Left renal pelvis (tissue), 4 donors: Measurements from ENCODE around the gene SREBF2. TPM values are rescaled to one million over a fixed set of nuclear protein-coding genes. Genes with fewer than 3 reads are reported as not detected.
"Not testable (repeated sequence)": the region's sequence is repeated elsewhere in the genome, so short reads cannot be mapped to it uniquely, and the experiment has no call there.

Experiments
- DNase-seq, 4 donors: peaks; one replicate each; pipeline ENCODE4 v3.0.0-alpha.2; 2013; ENCODE audit warnings: low read depth in 4 of 4, low spot score in 3 of 4
- polyA plus RNA-seq, 4 donors: library from polyadenylated mRNA; unstranded; fragments of 120-200 nt; gene quantifications; one replicate each; pipeline ENCODE4 v1.2.1, GENCODE V29; 2013; ENCODE audit not compliant: insufficient read length in 4 of 4

Gene SREBF2
- polyA plus RNA-seq, 4 donors, result 76.0 to 99.1 (median 93.9) TPM

DNA sequence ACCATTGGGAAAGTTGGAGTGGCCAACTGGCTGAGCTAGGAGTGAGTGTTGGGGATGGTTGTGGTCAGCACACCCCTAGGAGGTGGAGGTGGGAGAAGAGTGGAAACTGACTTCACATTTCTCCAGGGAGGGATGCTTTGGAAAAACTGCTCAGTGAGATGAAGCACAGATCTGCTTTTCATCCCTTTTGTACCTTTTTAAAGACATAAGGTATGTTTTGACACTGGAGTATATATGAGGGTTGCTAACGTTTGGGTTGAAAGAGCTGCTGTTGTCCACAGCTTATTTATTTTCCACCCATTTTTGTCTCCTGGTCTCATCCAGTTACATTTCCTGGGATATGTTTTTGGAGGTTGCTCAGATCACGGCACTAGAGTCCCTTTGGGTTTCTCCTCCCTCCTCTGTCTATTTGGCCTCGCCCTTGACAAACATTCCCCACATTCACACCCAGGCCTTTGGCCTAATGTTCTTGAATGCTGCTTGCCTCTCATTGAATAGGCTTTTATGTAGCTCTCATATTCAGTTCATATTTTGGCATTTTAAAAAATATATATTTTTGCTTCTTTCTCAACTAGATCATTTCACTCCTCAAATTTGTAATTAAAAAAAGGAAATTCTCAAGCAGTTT is 8.3 kb downstream of the SREBF2 start:
- no peak for DNase-seq

DNA sequence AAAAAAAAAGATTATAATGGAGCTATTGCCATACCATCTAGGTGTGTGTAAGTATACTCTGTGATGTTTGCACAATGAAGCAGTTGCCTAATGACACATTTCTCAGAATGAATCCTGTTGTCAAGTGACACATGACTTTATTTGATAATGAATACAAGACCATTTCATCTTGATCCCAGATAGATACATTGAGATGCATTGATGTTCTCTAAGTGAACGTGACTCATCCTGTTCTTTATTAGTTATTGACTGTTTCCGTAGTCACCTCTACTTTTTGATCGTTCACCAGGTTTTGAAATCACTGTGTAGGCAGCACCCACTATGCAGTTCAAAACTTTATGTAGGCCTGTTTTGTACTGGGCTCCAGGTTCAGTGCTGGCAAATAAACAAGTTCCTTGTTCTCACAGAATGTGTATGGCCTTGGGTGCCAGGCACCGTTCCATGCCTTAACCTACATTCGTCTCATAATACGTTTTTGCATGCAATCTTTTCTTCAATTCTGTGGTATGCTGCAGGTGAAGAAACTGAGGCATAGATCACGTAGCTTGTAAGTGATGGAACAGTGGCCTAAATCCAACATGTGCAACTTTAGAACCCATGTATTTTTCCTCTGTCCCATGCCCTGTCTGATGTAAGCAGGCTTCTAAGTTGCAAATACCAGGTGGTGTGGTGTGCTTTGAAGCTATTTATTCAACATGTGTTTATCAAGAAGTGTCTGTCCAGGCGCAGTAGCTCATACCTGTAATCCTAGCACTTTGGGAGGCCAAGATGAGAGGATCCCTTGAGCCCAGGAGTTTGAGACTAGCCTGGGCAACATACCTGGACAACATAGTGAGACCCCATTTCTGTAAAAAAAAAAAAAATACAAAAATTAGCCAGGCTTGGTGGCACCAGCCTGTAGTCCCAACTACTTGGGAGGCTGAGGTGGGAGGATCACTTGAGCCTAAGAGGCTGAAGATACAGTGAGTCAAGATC is 10.4 kb downstream of the SREBF2 start:
- DNase-seq, result no peak

DNA sequence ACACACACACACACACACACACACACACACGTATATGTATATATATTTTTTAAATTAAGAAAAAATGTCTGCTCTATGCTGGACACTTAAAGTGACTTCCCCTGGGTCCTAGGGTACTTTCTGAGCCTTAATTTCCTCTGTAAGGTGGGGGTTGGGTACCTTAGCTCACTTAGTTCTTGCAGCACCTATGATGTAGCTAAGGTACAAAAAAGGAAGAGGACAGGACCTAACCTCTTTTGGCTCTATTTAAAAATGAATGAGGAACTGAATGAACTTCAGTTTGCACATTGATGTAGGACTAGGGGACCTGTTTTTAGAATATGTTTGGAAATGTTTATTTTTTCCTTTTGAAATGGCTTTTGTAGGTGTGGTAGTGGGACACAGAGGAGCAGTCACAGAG is 11.1 kb downstream of the SREBF2 start:
- DNase-seq, result no peak

GRCh38 chr22:41844513-41844912 is 11.6 kb downstream of the SREBF2 start:
- DNase-seq, result no peak

GRCh38 chr22:41845380-41846267 is 12.7 kb downstream of the SREBF2 start:
- DNase-seq, result no peak

DNA sequence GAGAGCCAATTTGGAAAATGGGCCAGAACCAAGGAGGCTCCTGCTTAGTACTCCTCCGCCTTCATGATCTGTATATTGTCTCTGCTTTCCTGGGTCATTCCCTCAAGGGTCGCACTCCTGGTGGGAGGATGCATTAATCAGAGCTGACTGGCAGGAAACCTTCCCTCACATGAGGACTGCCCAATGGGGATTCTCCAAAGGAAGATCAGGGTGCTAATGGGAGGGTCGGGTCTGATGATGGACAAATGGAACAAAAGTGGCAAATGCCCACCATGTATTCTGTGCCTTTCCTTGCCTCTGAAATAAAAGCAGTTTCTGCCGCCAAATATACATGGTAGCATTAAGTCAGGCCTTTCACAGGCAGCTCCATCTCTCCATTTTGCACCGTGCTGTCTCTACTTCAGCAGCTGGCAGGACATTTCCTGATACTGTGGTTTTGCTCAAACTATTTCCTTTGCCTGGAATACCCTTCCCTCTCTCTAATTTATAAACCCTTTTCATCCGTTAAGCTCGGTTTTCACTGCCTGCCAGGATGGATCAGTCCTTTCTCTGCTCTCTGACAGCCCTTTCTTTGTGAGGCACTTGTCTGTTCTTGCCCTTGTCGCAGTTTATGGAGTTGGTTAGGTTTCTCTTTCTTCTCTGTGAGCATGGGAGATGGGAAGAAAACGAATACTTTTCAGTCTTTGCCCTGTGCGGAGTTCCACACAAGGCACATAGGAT is 13.5 kb downstream of the SREBF2 start:
- no peak for DNase-seq

DNA sequence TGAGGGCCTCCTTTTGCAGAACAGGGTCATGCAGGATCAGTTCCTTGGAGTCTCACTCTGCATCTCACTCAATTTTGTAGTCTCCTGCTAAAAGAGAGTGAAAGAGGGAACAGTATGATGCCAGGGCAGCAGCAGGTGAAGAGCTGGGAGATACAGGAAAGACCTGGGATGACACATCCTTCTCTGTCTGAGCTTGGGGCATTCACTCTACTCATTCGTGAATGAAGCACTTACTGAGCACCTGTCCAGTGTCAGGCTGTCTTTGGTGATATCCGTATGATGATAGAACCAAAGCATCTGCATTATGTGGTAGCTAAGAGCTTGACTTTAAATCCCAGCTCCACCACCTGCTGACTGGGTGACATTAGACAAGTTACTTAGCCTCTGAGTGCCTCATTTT is 14.4 kb downstream of the SREBF2 start:
- DNase-seq, result no peak

GRCh38 chr22:41848468-41848867 is 15.6 kb downstream of the SREBF2 start:
- no peak for DNase-seq

GRCh38 chr22:41856469-41856868 is 23.6 kb downstream of the SREBF2 start:
- DNase-seq, result no peak

GRCh38 chr22:41857155-41857859 is 24.4 kb downstream of the SREBF2 start:
- peak in 1 of 4 donors; percentile 27 for DNase-seq

- no peak for DNase-seq
Observed at GRCh38 chr22:41857860-41858199, 24.9 kb downstream of the SREBF2 start.

DNA sequence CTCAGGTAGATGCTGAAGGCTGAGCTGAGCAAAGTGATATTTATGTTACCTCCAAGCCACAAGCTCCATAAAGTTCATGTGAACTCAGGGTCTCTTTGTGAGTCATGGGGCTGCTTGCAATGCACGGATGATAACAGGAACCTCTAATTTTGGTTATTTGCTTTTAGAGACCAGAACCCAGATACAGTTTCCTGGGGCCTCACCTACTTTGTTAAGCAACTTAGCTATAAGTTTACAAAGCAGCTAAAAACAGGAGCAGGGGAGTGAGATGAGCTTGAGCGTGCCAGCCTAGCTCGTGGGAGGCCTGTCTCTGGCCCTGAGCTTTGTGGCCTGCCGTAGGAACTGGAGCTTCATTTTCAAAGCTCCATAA is 29.2 kb downstream of the SREBF2 start:
- DNase-seq, result peak in 1 of 4 donors; percentile 36

DNA sequence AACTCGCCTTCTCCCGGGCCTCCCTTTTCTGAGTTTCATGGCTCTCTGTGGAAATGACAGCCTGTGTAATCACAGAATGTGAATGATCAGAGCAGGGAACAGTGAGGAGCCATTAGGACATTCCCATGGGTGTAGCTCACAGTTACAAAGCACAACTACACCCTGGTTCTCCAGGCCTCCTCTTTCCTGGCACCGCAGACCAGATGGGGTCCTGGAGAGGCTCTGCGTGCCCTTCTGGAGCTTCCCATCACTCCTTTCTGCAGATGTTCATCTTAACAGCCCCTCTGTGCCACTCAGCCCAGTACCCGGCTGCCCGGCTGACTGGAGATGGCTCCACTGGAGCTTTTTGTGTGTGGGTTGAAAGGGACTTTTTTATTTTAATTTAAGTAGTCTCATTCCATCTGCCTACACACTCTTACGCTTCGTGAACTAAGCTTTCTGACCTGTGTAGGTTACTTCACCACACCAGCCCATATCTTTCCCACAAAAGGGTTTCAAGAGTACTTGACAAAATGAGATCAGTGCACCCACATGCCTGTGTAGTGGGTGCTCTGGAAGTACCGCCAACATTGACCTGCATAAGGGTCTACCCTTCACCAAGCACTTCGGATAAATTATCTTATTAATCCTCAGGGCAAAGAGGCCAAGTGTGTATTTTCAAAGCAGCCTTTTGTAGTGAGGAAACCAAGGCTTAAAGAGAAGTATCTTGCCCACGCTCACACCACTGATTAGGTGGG is 29.8 kb downstream of the SREBF2 start:
- no peak for DNase-seq

DNA sequence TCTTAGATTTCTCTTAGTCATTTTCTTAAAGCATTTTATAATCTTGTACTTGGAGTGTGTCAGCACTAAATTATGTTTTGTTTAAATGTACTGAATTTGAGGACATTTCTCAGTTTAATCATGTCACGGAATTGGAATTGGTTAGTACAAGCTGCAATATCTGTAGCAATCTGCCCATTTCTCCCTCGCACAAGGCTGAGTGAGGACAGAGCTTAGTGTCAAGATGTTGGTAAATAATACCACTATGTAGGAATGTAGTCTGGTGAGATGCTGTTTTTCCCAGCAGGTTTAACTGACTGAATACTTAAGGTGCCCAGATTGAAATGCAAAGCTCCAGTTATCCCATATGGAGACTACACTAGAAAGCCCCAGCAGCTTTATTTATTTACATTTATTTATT is 30.6 kb downstream of the SREBF2 start:
- no peak for DNase-seq

GRCh38 chr22:41868556-41868955 is 35.7 kb downstream of the SREBF2 start:
- no peak for DNase-seq

- not testable (repeated sequence) for DNase-seq
Observed at GRCh38 chr22:41870081-41870480, 37.2 kb downstream of the SREBF2 start.

- no peak for DNase-seq
Observed at GRCh38 chr22:41870786-41871185, 37.9 kb downstream of the SREBF2 start.

- DNase-seq, result no peak
Observed at GRCh38 chr22:41873391-41873790, 40.5 kb downstream of the SREBF2 start.

GRCh38 chr22:41874090-41874489 is 41.2 kb downstream of the SREBF2 start:
- no peak for DNase-seq
